Panc1 (cell line): ENCODE data around the gene ETFRF1. TPM values are rescaled to one million over a fixed set of nuclear protein-coding genes. Genes with fewer than 3 reads are reported as not detected.

Experiments
- ATAC-seq: fragments of 200-7000 bp; cut with Tn5 transposase; 2 replicates; pipeline ENCODE4 v1.9.1; 2020; ENCODE audit warnings: mild to moderate bottlenecking, moderate library complexity
- BruUV-seq: library from RNA; stranded (reverse); fragments of 400-500 nt; replicated peaks from 2 replicates; lab custom pipeline; 2021; lab: Mats Ljungman, UMichigan
- CTCF ChIA-PET: fragments of 300-600 bp; sonication (Branson Sonifier 250); formaldehyde crosslinking; loops from one replicate; lab custom pipeline; 2022; ENCODE audit warnings: antibody characterized with exemption; lab: Charles Lee
- POLR2A ChIA-PET: fragments of 300-600 bp; sonication (Branson Sonifier 250); formaldehyde crosslinking; loops from one replicate; lab custom pipeline; 2022; ENCODE audit warnings: antibody characterized with exemption; lab: Charles Lee
- DNase-seq: peaks from one replicate; pipeline ENCODE4 v3.0.0-alpha.2; 2010; ENCODE audit warnings: low read depth, low spot score
- H3K27ac ChIP-seq: 2 replicates; pipeline ENCODE4 v1.5.1; 2011; ENCODE audit warnings: mild to moderate bottlenecking, low read length, inconsistent platforms
- H3K27me3 ChIP-seq: fragments of 200-500 bp; sonication (Bioruptor generic); 2 replicates; pipeline ENCODE4 v1.6.0; 2014; ENCODE audit warnings: low read length, inconsistent platforms; ENCODE audit not compliant: control insufficient read depth, insufficient read depth
- H3K36me3 ChIP-seq: fragments of 200-500 bp; sonication (Bioruptor generic); 2 replicates; pipeline ENCODE4 v1.5.1; 2014; ENCODE audit warnings: inconsistent platforms, mild to moderate bottlenecking, low read length, moderate library complexity; ENCODE audit not compliant: control insufficient read depth, insufficient read depth
- H3K4me1 ChIP-seq: 2 replicates; pipeline ENCODE4 v1.5.1; 2011; ENCODE audit warnings: inconsistent platforms, mild to moderate bottlenecking, low read length, moderate library complexity; ENCODE audit not compliant: control insufficient read depth, insufficient read depth
- H3K4me3 ChIP-seq, 2 experiments: 2 replicates each; pipeline ENCODE4 v1.5.1; 2011 to 2012; ENCODE audit warnings: low read depth in 2 of 2, low read length in 2 of 2, mild to moderate bottlenecking in 2 of 2, inconsistent platforms in 1 of 2, moderate library complexity in 1 of 2
- H3K9me3 ChIP-seq: fragments of 200-500 bp; sonication (Bioruptor generic); 2 replicates; pipeline ENCODE4 v1.5.1; 2014; ENCODE audit warnings: low read depth, mild to moderate bottlenecking, inconsistent platforms, low read length, moderate library complexity; ENCODE audit not compliant: control insufficient read depth, insufficient read depth
- CTCF ChIP-seq: fragments of 450-650 bp; IDR thresholded peaks from 2 replicates; pipeline ENCODE4 v1.5.1; 2017; ENCODE audit warnings: mild to moderate bottlenecking
- POLR2AphosphoS5 ChIP-seq: IDR thresholded peaks from 2 replicates; pipeline ENCODE4 v1.6.1; 2012; ENCODE audit warnings: mild to moderate bottlenecking, low read depth, low read length, moderate library complexity
- REST ChIP-seq, 2 experiments: IDR thresholded peaks; 2 replicates each; pipeline ENCODE4 v1.6.1; 2011 to 2012; ENCODE audit warnings: low read depth in 2 of 2, control low read depth in 1 of 2, low read length in 1 of 2, mild to moderate bottlenecking in 1 of 2, moderate library complexity in 1 of 2; ENCODE audit not compliant: insufficient read depth in 1 of 2
- SIN3A ChIP-seq: IDR thresholded peaks from 2 replicates; pipeline ENCODE4 v1.6.1; 2012; ENCODE audit warnings: low read depth, mild to moderate bottlenecking, low read length, moderate library complexity, borderline replicate concordance; ENCODE audit not compliant: insufficient read depth
- TCF7L2 ChIP-seq: IDR thresholded peaks from 2 replicates; pipeline ENCODE4 v1.6.1; 2011; ENCODE audit warnings: mild to moderate bottlenecking, low read depth, low read length, inconsistent platforms
- in situ Hi-C: cut with HindIII; loops from 2 replicates; pipeline ENCODE4 v1.10.0; 2016; ENCODE audit warnings: low sequenced_read_pairs, low pct_unique_long_range_greater_than_20kb
- intact Hi-C: fragments of 100-400 bp; cut with micrococcal nuclease; formaldehyde crosslinking; loops from one replicate; pipeline ENCODE4 v1.10.0; 2022; ENCODE audit not compliant: unreplicated experiment
- total RNA-seq: library from RNA; stranded (reverse); gene quantifications from one replicate; pipeline ENCODE4 v1.2.1, GENCODE V29; 2021; ENCODE audit not compliant: unreplicated experiment

ETFRF1 gene
- total RNA-seq, 1 experiment from 2014 or later, result 12.6 TPM

- ATAC-seq (no peak), DNase-seq (no peak)
- H3K36me3 ChIP-seq, result peaks cover 10% of the 10 kb centered on the region
- TF ChIP-seq POLR2AphosphoS5, result no peak
- no peak for TF ChIP-seq REST (IDR thresholded peaks at IDR 0.05; ENCODE audit: insufficient read depth in 1 of 2, low read depth in 2 of 2, low read length in 1 of 2)
- TF ChIP-seq TCF7L2, result no peak
- TF ChIP-seq SIN3A, result no peak
- no peak for TF ChIP-seq CTCF
- H3K27ac ChIP-seq, result no peak overlapping the region
- no peaks in the 10 kb centered on the region for H3K9me3 ChIP-seq
- in situ Hi-C loops, result no loop called here
- H3K4me1 ChIP-seq, result no peaks in the 10 kb centered on the region
- H3K4me3 ChIP-seq, result no peak overlapping the region
- no TSS peak for BruUV-seq
- ChIA-PET POLR2A (no interaction called here), CTCF (no interaction called here)
- no peaks in the 10 kb centered on the region for H3K27me3 ChIP-seq
- intact Hi-C loops, result no loop called here
These were observed 48.1 kb downstream of the ETFRF1 start for GRCh38 chr12:25242981-25243679.

- Histone ChIP-seq H3K27ac (no peak overlapping the region), H3K4me3 (no peak overlapping the region), H3K4me1 (no peaks in the 10 kb centered on the region), H3K36me3 (peaks cover 10% of the 10 kb centered on the region), H3K27me3 (no peaks in the 10 kb centered on the region), H3K9me3 (no peaks in the 10 kb centered on the region)
- DNase-seq, result no peak
- in situ Hi-C loops, result no loop called here
- TF ChIP-seq TCF7L2, result no peak
- no peak for TF ChIP-seq SIN3A
- TF ChIP-seq REST (IDR thresholded peaks at IDR 0.05; ENCODE audit: insufficient read depth in 1 of 2, low read depth in 2 of 2, low read length in 1 of 2), result no peak
- TF ChIP-seq CTCF, result no peak
- no peak for TF ChIP-seq POLR2AphosphoS5
- intact Hi-C loops, result no loop called here
- no TSS peak for BruUV-seq
- ChIA-PET CTCF (no interaction called here), POLR2A (no interaction called here)
- ATAC-seq, result no peak
These were observed 48.6 kb downstream of the ETFRF1 start for GRCh38 chr12:25243680-25243990.
